ENCODE data around the gene EPHA10.
"Not testable (repeated sequence)": the region's sequence is repeated elsewhere in the genome, so short reads cannot be mapped to it uniquely, and the experiment has no call there.

EPHA10 gene

DNA sequence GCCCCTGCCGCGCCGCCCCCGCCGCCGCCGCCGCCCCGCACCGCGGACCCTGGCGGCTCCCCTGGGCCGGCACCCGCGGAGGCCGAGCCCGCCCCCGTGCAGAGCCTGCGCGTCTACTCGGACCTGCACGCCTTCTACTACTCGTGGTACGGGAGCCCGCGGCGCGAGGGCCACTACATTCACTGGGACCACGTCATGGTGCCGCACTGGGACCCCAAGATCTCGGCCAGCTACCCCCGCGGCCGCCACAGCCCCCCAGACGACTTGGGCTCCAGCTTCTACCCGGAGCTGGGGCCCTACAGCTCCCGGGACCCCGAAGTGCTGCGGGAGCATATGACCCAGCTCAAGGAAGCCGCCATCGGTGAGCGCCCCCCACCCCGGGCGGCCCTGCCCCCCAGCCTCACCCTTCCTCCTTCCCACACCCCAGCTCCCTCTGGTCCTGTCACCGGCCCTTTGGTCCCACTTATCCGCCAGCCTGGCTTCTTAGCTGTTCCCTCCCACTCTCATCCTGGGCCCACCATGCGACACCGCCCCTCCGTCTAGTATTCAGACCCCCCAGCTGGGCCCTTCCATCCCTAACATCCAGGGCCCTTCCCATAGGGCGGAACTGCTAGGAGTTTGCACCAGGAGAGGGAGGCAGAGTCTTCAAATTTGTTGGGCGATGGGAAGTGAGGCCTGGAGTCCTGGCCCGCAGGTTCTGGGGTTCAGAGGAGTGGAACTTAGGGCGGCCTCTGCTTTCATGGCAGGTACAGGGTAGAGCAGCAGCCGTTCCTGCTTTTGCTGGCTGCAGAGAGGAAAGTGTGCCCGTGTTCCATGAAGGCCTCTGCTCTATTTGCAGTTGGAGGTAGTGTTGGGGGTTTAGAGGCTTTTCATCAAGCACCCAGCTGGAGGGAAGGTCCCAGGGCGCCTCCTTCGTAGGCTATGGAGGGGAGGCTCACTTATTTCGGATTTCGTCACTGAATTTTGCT is 29.7 kb upstream of the EPHA10 start:
- peak overlapping the region; percentile 82 for H3K27ac Mint-ChIP-seq
- no peaks in the 10 kb centered on the region for H3K9me3 Mint-ChIP-seq
- peaks cover 16 to 34% of the 10 kb centered on the region in 2 donors for H3K27me3 Mint-ChIP-seq
- peak overlapping the region; percentile 85 for H3K4me3 Mint-ChIP-seq
- peak; percentile 23 to 33 for ATAC-seq (replicated peaks)
- no peak for DNase-seq
- peaks cover 15 to 21% of the 10 kb centered on the region in 2 donors for H3K36me3 Mint-ChIP-seq
- peaks cover 29 to 36% of the 10 kb centered on the region in 2 donors for H3K4me1 Mint-ChIP-seq

GRCh38 chr1:37793773-37794371 is 29.0 kb upstream of the EPHA10 start, which contains the start of gene MANEAL:
TSS of gene MANEAL (plus strand) at chr1:37793847. CDS start at chr1:37794183, 336 bp downstream.
- Mint-ChIP-seq H3K4me3 (peak within 1 kb of the TSS; percentile 85), H3K27ac (peak within 1 kb of the TSS; percentile 82)
- DNase-seq = peak; percentile 62

GRCh38 chr1:37792943-37793686 is 28.2 kb upstream of the EPHA10 start:
- Mint-ChIP-seq H3K4me1 (peaks cover 24 to 33% of the 10 kb centered on the region in 2 donors), H3K27me3 (peaks cover 16 to 44% of the 10 kb centered on the region in 2 donors)
- ATAC-seq (replicated peaks) = no peak

More at GRCh38 chr1:37793773-37794371, 29.0 kb upstream of the EPHA10 start, which contains the start of gene MANEAL:
- Mint-ChIP-seq H3K9me3 (no peaks in the 10 kb centered on the region), H3K4me1 (peaks cover 24 to 36% of the 10 kb centered on the region in 2 donors), H3K27me3 (peaks cover 16 to 38% of the 10 kb centered on the region in 2 donors), H3K36me3 (peaks cover 10 to 13% of the 10 kb centered on the region in 2 donors)
- peak; percentile 69 to 73 for ATAC-seq (replicated peaks)

DNA sequence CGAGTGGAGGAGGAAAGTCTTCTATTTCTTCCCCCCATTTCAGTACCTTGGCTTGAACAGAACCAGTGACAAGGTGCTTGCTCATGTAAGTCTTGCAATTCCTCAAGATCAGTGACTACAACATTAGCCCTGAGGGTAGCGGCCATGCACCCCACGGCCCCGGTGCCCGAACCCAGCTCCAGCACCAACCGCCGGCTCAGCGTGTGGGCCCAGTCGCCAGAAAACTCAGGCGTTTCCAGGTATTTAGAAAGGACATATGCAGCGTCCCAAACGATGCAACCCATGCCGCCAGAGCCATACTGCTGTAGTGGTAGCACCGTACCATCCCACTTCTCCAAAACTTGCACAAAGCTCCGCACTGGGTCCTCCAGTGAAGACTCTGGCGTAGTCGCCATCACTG is 17.6 kb upstream of the EPHA10 start:
- DNase-seq (no peak), ATAC-seq (replicated peaks) (no peak)
- Mint-ChIP-seq H3K36me3 (no peaks in the 10 kb centered on the region), H3K4me3 (no peak overlapping the region), H3K4me1 (peaks cover 8 to 25% of the 10 kb centered on the region in 2 donors), H3K9me3 (no peaks in the 10 kb centered on the region), H3K27ac (no peak overlapping the region), H3K27me3 (peaks cover 33 to 45% of the 10 kb centered on the region in 2 donors)

More at GRCh38 chr1:37792943-37793686, 28.2 kb upstream of the EPHA10 start:
- H3K27ac Mint-ChIP-seq = no peak overlapping the region
- H3K9me3 Mint-ChIP-seq = no peaks in the 10 kb centered on the region
- no peak for DNase-seq
- peaks cover 5 to 8% of the 10 kb centered on the region in 2 donors for H3K36me3 Mint-ChIP-seq
- H3K4me3 Mint-ChIP-seq = peak overlapping the region; percentile 80 to 85

DNA sequence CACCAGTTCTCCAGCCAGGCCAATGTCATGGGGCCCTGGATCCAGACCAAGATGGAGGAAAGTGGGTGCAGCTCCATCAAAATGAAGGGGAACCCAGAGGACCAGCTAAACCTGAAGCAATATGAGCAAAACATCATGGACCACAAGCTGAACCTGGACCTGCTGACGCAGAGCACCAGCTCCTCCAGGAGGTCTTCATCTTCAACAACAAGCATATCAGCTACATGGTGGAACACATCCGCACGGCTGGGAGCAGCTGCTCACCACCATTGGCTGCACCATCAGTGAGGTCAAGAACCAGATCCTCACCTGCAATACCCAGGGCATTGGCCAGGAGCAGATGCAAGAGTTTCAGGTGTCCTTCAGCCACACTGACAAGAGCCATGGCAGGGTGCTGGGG is 13.7 kb upstream of the EPHA10 start:
- no peak for DNase-seq
- peaks cover 0 to under 1% of the 10 kb centered on the region in 2 donors for H3K9me3 Mint-ChIP-seq
- H3K36me3 Mint-ChIP-seq = no peaks in the 10 kb centered on the region
- no peak overlapping the region for H3K4me3 Mint-ChIP-seq
- H3K27me3 Mint-ChIP-seq = peaks cover 17 to 27% of the 10 kb centered on the region in 2 donors
- peaks cover 18 to 37% of the 10 kb centered on the region in 2 donors for H3K4me1 Mint-ChIP-seq
- no peak for ATAC-seq (replicated peaks)
- no peak overlapping the region for H3K27ac Mint-ChIP-seq

DNA sequence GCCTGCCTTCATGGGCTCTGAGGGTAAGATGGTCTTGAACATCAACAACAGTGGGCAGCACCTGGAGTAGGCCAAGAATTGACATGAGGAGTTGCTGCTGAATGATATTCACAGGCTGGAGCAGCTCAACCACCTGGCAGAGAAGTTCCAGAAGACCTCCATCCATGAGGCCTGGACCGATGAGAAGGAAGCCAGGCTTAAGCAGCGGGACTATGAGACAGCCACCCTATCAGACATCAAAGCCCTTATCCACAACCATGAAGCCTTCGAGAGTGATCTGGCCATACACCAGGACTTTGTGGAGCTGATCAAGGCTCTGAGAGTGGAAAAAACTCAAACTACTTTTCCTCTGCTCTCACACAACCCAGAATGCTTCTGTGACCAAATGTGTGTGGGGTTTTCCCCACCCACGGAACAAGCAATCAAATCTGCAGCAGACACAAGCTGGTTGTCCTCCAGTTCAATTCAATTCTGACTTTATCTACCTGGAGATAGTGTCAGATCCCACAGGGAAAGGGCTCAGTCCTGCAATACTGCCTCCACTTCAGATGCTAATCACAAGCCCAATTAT is 12.1 kb upstream of the EPHA10 start:
- DNase-seq (no peak), ATAC-seq (replicated peaks) (peak; percentile 88 to 93)
- Mint-ChIP-seq H3K27ac (peak overlapping the region; percentile 31), H3K36me3 (no peaks in the 10 kb centered on the region), H3K9me3 (peaks cover 4 to 6% of the 10 kb centered on the region in 2 donors), H3K4me1 (peaks cover 18 to 31% of the 10 kb centered on the region in 2 donors), H3K27me3 (peaks cover 24 to 37% of the 10 kb centered on the region in 2 donors), H3K4me3 (no peak overlapping the region)

- DNase-seq; H3K27ac Mint-ChIP-seq; ATAC-seq (replicated peaks); H3K4me1 Mint-ChIP-seq; H3K4me3 Mint-ChIP-seq; H3K36me3 Mint-ChIP-seq; H3K9me3 Mint-ChIP-seq: not testable (repeated sequence)
- peaks cover 39 to 65% of the 10 kb centered on the region in 2 donors for H3K27me3 Mint-ChIP-seq
These were observed 6.5 kb upstream of the EPHA10 start for GRCh38 chr1:37771440-37771839.

- peaks cover 6 to 8% of the 10 kb centered on the region in 2 donors for H3K36me3 Mint-ChIP-seq
- ATAC-seq (replicated peaks) = no peak
- no peak overlapping the region for H3K4me3 Mint-ChIP-seq
- H3K27ac Mint-ChIP-seq = no peak overlapping the region
- H3K9me3 Mint-ChIP-seq = peaks cover 5 to 7% of the 10 kb centered on the region in 2 donors
- H3K27me3 Mint-ChIP-seq = peaks cover 67 to 88% of the 10 kb centered on the region in 2 donors
- peaks cover 22 to 25% of the 10 kb centered on the region in 2 donors for H3K4me1 Mint-ChIP-seq
- DNase-seq = no peak
These were observed 2.6 kb upstream of the EPHA10 start for GRCh38 chr1:37767488-37767887.

- peak; percentile 79 to 88 for ATAC-seq (replicated peaks)
- H3K36me3 Mint-ChIP-seq = peaks cover 6 to 8% of the 10 kb centered on the region in 2 donors
- peaks cover 5 to 7% of the 10 kb centered on the region in 2 donors for H3K9me3 Mint-ChIP-seq
- peaks cover 22 to 25% of the 10 kb centered on the region in 2 donors for H3K4me1 Mint-ChIP-seq
- DNase-seq = peak; percentile 17
- H3K27ac Mint-ChIP-seq = peak overlapping the region; percentile 65
- H3K27me3 Mint-ChIP-seq = peaks cover 77 to 95% of the 10 kb centered on the region in 2 donors
- peak overlapping the region; percentile 61 to 70 for H3K4me3 Mint-ChIP-seq
These were observed 1.2 kb upstream of the EPHA10 start for GRCh38 chr1:37765916-37766664.

GRCh38 chr1:37764414-37764825 is 500 bp downstream of the EPHA10 start:
- H3K4me1 Mint-ChIP-seq = peaks cover 22 to 25% of the 10 kb centered on the region in 2 donors
- no peak for DNase-seq
- no peak for ATAC-seq (replicated peaks)
- H3K27ac Mint-ChIP-seq = peak overlapping the region; percentile 76
- H3K36me3 Mint-ChIP-seq = peaks cover 6 to 8% of the 10 kb centered on the region in 2 donors
- peak overlapping the region; percentile 17 to 67 for H3K4me3 Mint-ChIP-seq
- peaks cover 5 to 7% of the 10 kb centered on the region in 2 donors for H3K9me3 Mint-ChIP-seq
- peaks cover 66 to 80% of the 10 kb centered on the region in 2 donors for H3K27me3 Mint-ChIP-seq

- H3K36me3 Mint-ChIP-seq = peaks cover 6 to 8% of the 10 kb centered on the region in 2 donors
- H3K4me3 Mint-ChIP-seq = no peak overlapping the region
- H3K27me3 Mint-ChIP-seq = peaks cover 61 to 75% of the 10 kb centered on the region in 2 donors
- peaks cover 5 to 7% of the 10 kb centered on the region in 2 donors for H3K9me3 Mint-ChIP-seq
- peaks cover 22 to 25% of the 10 kb centered on the region in 2 donors for H3K4me1 Mint-ChIP-seq
- DNase-seq (no peak), ATAC-seq (replicated peaks) (no peak)
- H3K27ac Mint-ChIP-seq = peak overlapping the region; percentile 76
These were observed 1.0 kb downstream of the EPHA10 start for GRCh38 chr1:37763791-37764413.

- Mint-ChIP-seq H3K27ac (no peak overlapping the region), H3K36me3 (peaks cover 6 to 8% of the 10 kb centered on the region in 2 donors), H3K27me3 (peaks cover 51 to 63% of the 10 kb centered on the region in 2 donors), H3K9me3 (peaks cover 5 to 7% of the 10 kb centered on the region in 2 donors), H3K4me1 (peaks cover 22 to 25% of the 10 kb centered on the region in 2 donors), H3K4me3 (no peak overlapping the region)
- DNase-seq = no peak
- no peak for ATAC-seq (replicated peaks)
These were observed 2.4 kb downstream of the EPHA10 start for GRCh38 chr1:37762516-37762915.
